Esophagus muscularis mucosa (tissue), 4 donors: Measurements from ENCODE around the gene EIF4EBP2. TPM values are rescaled to one million over a fixed set of nuclear protein-coding genes. Genes with fewer than 3 reads are reported as not detected.
A peak's percentile ranks its signal among the peaks of the same experiment; 100 is the strongest.

Source experiments
- DNase-seq: peaks from one replicate; pipeline ENCODE4 v3.0.0-alpha.2; 2017; ENCODE audit errors: extremely low spot score
- H3K27ac ChIP-seq, 4 donors: fragments of 200-600 bp; sonication (generic); replicated peaks in 1 of 4; 1 replicate in 3 of 4; 2 replicates in 1 of 4; pipeline ENCODE4 v1.5.1; 2016 to 2019; ENCODE audit warnings: mild to moderate bottlenecking in 1 of 4
- H3K27me3 ChIP-seq, 4 donors: fragments of 200-600 bp; sonication (generic); one replicate each; pipeline versions ENCODE4 v1.5.1 to v1.6.0; 2016 to 2019
- H3K36me3 ChIP-seq, 4 donors: fragments of 200-600 bp; sonication (generic); one replicate each; pipeline ENCODE4 v1.5.1; 2016 to 2019
- H3K4me1 ChIP-seq, 4 donors: fragments of 200-600 bp; sonication (generic); one replicate each; pipeline ENCODE4 v1.5.1; 2016 to 2019
- H3K4me3 ChIP-seq, 4 donors: fragments of 200-600 bp; sonication (generic); 1 replicate in 2 of 4; 2 replicates in 2 of 4; pipeline ENCODE4 v1.5.1; 2016 to 2019; ENCODE audit warnings: mild to moderate bottlenecking in 4 of 4, moderate library complexity in 1 of 4
- H3K9me3 ChIP-seq, 4 donors: fragments of 200-600 bp; sonication (generic); 1 replicate in 3 of 4; 2 replicates in 1 of 4; pipeline ENCODE4 v1.5.1; 2016 to 2019
- EP300 ChIP-seq: sonication (generic); formaldehyde crosslinking; IDR thresholded peaks from one replicate; pipeline ENCODE4 v1.6.1; 2017; ENCODE audit warnings: antibody characterized with exemption
- POLR2A ChIP-seq: fragments of 450-650 bp; IDR thresholded peaks from one replicate; pipeline ENCODE4 v1.6.1; 2017; ENCODE audit warnings: antibody characterized with exemption, moderate library complexity, mild to moderate bottlenecking, low read depth
- POLR2AphosphoS5 ChIP-seq, 2 donors: sonication (generic); formaldehyde crosslinking; IDR thresholded peaks; one replicate each; pipeline ENCODE4 v1.6.1; 2017; ENCODE audit warnings: antibody characterized with exemption in 2 of 2
- WGBS: methylation state at CpG from one replicate; pipeline ENCODE4 v1.1.5; 2018; 5-methylcytosine and 5-hydroxymethylcytosine counted together
- intact Hi-C: fragments of 100-400 bp; cut with DNase I; formaldehyde crosslinking; loops from one replicate; pipeline ENCODE4 v1.15.1; 2023
- total RNA-seq, 4 donors: library from RNA; depleted of rRNA; stranded (reverse); fragments of >200 nt; gene quantifications; one replicate each; pipeline versions ENCODE4 v1.1.0 to v1.2.1, GENCODE V29; 2016
- TF ChIP-seq, protein P1 (sequence below), 3 experiments: fragments of 200-600 bp in 2 of 3; fragments of 450-650 bp in 1 of 3; sonication (generic) in 2 of 3; IDR thresholded peaks; one replicate each; pipeline ENCODE4 v1.5.1; 2017 to 2019; ENCODE audit warnings: antibody characterized with exemption in 3 of 3, mild to moderate bottlenecking in 2 of 3, moderate library complexity in 1 of 3

Gene EIF4EBP2
- total RNA-seq, 4 donors from 2014 or later = 73.6 to 99.9 (median 78.4) TPM

DNA sequence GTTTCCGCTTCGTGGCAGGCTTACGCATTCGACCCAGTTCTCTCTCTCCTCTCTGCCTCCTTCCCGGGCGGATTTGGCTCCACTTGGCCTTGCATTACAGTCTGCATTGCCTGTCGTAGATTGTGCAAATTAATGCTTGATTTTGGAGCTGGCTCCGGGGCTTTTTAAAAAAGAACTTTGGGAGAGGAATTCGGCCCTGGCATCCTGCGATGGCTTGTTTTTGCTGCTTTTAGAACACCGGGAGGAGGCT, 767 bp downstream of the EIF4EBP2 start:
- H3K4me3 ChIP-seq = peak overlapping the region; percentile 74 to 92 (median 82)
- peak overlapping the region; percentile 96 to 99 (median 98) for H3K27ac ChIP-seq
- intact Hi-C loops = no loop called here
- DNase-seq = no peak
- no peaks in the 10 kb centered on the region for H3K9me3 ChIP-seq
- no peaks in the 10 kb centered on the region for H3K27me3 ChIP-seq
- peaks cover 28 to 47% (median 46%) of the 10 kb centered on the region in 4 donors for H3K4me1 ChIP-seq
- no peaks in the 10 kb centered on the region for H3K36me3 ChIP-seq
- 0% methylated on average over 7 of the region's 11 CpGs for WGBS
- TF ChIP-seq EP300 (no peak), POLR2A (no peak), POLR2AphosphoS5 (IDR thresholded peaks at IDR 0.05) (no peak)
- TF ChIP-seq, protein P1, sequence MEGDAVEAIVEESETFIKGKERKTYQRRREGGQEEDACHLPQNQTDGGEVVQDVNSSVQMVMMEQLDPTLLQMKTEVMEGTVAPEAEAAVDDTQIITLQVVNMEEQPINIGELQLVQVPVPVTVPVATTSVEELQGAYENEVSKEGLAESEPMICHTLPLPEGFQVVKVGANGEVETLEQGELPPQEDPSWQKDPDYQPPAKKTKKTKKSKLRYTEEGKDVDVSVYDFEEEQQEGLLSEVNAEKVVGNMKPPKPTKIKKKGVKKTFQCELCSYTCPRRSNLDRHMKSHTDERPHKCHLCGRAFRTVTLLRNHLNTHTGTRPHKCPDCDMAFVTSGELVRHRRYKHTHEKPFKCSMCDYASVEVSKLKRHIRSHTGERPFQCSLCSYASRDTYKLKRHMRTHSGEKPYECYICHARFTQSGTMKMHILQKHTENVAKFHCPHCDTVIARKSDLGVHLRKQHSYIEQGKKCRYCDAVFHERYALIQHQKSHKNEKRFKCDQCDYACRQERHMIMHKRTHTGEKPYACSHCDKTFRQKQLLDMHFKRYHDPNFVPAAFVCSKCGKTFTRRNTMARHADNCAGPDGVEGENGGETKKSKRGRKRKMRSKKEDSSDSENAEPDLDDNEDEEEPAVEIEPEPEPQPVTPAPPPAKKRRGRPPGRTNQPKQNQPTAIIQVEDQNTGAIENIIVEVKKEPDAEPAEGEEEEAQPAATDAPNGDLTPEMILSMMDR (IDR thresholded peaks at IDR 0.05) = no peak

DNA sequence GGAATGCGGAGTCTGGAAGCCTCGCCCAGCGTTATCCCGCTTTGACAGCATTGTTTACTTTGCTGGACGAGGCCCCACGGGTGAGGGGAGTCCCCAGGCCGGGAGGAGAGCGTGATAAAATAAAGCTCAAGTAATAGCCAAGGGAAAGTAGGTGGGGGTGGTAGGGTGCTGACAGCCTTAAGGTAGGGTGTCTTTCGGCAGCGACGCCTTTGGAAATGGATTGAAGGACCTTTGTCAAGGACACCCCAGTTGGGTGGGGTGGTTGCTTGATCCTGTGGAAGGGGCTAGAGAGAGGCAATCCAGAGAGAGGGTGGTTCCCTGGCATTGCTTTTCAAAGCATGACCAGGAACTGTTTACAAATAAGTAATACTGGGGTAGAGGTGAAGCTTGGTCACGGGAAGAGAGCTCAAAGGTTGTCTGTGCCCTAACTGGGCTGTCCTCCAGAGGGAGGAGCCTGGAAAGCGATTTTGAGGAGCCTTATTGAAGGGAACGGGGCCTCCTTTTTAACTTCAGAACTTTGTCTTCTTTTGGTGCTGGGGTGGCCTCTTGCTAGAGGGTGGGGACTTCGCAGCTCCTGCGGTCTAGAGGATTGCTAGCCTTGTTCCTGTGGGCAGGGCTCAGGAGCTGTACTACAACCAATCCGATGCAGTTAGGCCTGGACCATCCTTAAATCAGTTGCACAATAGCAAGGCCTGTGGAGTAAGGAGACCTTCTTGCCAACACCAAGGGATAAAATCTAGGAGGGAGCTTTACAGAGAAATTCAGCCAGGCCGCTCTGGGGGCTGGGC, 1.3 kb downstream of the EIF4EBP2 start:
- Histone ChIP-seq H3K9me3 (no peaks in the 10 kb centered on the region), H3K27ac (peak overlapping the region; percentile 96 to 99 (median 98)), H3K36me3 (no peaks in the 10 kb centered on the region), H3K4me3 (peak overlapping the region; percentile 74 to 92 (median 82)), H3K27me3 (no peaks in the 10 kb centered on the region), H3K4me1 (peaks cover 33 to 52% (median 52%) of the 10 kb centered on the region in 4 donors)
- peak; percentile 96 for DNase-seq
- WGBS = under 1% methylated on average over 18 of the region's 18 CpGs
- TF ChIP-seq, protein P1 (IDR thresholded peaks at IDR 0.05) = no peak
- TF ChIP-seq EP300 (no peak), POLR2AphosphoS5 (IDR thresholded peaks at IDR 0.05) (peak; percentile 95 to 96), POLR2A (peak; percentile 51)
- intact Hi-C loops = no loop called here

DNA sequence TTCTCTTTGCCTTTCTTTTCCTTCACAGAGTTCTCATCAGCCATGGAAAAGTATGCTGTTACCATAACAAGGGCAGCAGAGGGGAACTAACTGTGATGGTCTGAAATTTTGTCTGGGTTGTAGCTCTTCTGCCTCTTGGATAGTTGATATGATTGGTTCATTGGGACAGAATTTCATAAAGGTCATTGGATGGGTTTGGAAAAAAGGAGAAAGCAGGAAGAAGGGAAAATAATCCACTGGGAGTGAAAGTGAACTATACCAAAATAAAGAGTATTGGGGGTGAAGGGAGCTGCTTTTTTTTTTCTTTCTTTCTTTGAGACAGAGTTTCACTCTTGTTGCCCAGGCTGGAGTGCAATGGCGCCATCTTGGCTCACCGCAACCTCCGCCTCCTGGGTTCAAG, 5.8 kb downstream of the EIF4EBP2 start:
- Histone ChIP-seq H3K36me3 (peaks cover 0 to 3% (median 0%) of the 10 kb centered on the region in 4 donors), H3K9me3 (no peaks in the 10 kb centered on the region), H3K27ac (peak overlapping the region; percentile 55 to 96 (median 76)), H3K27me3 (no peaks in the 10 kb centered on the region), H3K4me3 (no peak overlapping the region), H3K4me1 (peaks cover 53 to 82% (median 78%) of the 10 kb centered on the region in 4 donors)
- intact Hi-C loops = no loop called here
- WGBS = 98% methylated on average over 3 of the region's 3 CpGs
- TF ChIP-seq POLR2AphosphoS5 (IDR thresholded peaks at IDR 0.05) (no peak), POLR2A (no peak), EP300 (no peak)
- TF ChIP-seq, protein P1 (IDR thresholded peaks at IDR 0.05) = no peak
- DNase-seq = no peak

DNA sequence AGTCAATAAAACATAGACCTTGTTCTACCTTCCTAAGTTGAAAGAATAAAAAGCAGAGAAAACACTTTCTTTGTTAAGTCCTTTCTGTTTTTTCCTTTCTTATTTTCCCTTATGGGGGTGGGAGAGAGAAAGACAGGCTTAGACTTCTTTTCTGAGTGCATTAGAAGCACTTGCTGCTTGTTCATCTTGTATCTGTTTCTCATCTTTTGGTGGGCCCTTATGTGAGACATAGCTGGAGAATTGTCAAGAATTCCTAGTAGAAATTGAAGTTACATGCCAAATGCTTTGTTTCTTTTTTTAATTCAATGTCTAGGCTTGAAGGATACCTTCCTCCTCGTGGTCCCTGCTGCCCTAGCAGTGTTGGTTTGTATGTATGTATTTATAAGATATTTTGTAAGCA, 6.7 kb downstream of the EIF4EBP2 start:
- Histone ChIP-seq H3K27me3 (no peaks in the 10 kb centered on the region), H3K9me3 (no peaks in the 10 kb centered on the region), H3K27ac (peak overlapping the region in 3 of 4 donors; percentile 71 to 96 (median 80)), H3K36me3 (peaks cover 0 to 3% (median 0%) of the 10 kb centered on the region in 4 donors), H3K4me1 (peaks cover 53 to 82% (median 77%) of the 10 kb centered on the region in 4 donors), H3K4me3 (no peak overlapping the region)
- no peak for DNase-seq
- no peak for TF ChIP-seq EP300
- TF ChIP-seq POLR2A = no peak
- TF ChIP-seq, protein P1 (IDR thresholded peaks at IDR 0.05) = no peak
- no peak for TF ChIP-seq POLR2AphosphoS5 (IDR thresholded peaks at IDR 0.05)
- 24% methylated on average over 1 of the region's 1 CpG for WGBS
- intact Hi-C loops = no loop called here

DNA sequence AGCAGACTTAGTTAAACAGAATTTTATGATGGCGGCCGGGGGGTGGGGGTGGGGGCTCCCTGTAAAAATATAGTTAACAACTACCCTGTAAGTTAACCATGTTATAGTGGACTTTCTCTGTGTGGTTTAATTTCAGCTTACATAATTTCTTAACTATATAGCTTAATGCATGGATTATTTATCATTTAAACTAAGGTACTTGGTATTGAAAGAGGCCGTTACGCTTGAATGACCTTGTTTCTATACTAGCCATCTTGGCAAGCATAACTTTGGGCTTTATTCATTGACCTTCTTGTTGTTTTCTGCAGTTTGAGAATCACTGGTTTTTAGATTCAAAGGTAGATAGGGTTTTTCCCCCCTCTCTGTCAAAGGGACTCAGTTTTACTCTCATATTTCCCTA, 8.4 kb downstream of the EIF4EBP2 start:
- peaks cover 0 to 3% (median 0%) of the 10 kb centered on the region in 4 donors for H3K36me3 ChIP-seq
- no peak for DNase-seq
- H3K27ac ChIP-seq = no peak overlapping the region
- 83% methylated on average over 4 of the region's 4 CpGs for WGBS
- H3K27me3 ChIP-seq = no peaks in the 10 kb centered on the region
- H3K4me3 ChIP-seq = no peak overlapping the region
- peaks cover 41 to 69% (median 62%) of the 10 kb centered on the region in 4 donors for H3K4me1 ChIP-seq
- intact Hi-C loops = no loop called here
- no peaks in the 10 kb centered on the region for H3K9me3 ChIP-seq
- no peak for TF ChIP-seq POLR2A
- no peak for TF ChIP-seq POLR2AphosphoS5 (IDR thresholded peaks at IDR 0.05)
- no peak for TF ChIP-seq EP300
- TF ChIP-seq, protein P1 (IDR thresholded peaks at IDR 0.05) = no peak
